ENCODE measurements around the gene LMOD1. TPM values are rescaled to one million over a fixed set of nuclear protein-coding genes. Genes with fewer than 3 reads are reported as not detected.

The LMOD1 gene
- polyA plus RNA-seq (2013) = 3.2 TPM in 2 replicates

- Histone ChIP-seq H3K4me1 (ENCODE audit: control insufficient read depth in 1 of 2, insufficient read depth in 2 of 2, low read length in 2 of 2) (peaks cover 17 to 22% of the 10 kb centered on the region in 2 experiments), H3K27ac (ENCODE audit: low read depth, low read length) (peak within 1 kb of the TSS; percentile 46), H3K79me2 (ENCODE audit: control insufficient read depth, insufficient read depth, low read length, poor library complexity) (no peaks in the 10 kb centered on the region), H4K91ac (ENCODE audit: low read depth, low read length) (no peak within 1 kb of the TSS), H2BK120ac (ENCODE audit: insufficient read depth, low read length, poor library complexity) (no peak within 1 kb of the TSS), H3K9me3 (ENCODE audit: insufficient read depth, low read depth, low read length) (no peaks in the 10 kb centered on the region), H2AK5ac (ENCODE audit: low read length) (peak within 1 kb of the TSS; percentile 19), H3K27me3 (ENCODE audit: insufficient read depth, low read length) (no peaks in the 10 kb centered on the region), H3K9ac (ENCODE audit: low read length) (no peak within 1 kb of the TSS), H3K4ac (ENCODE audit: low read depth, low read length) (no peak within 1 kb of the TSS), H2BK5ac (ENCODE audit: low read depth, low read length, poor library complexity) (no peak within 1 kb of the TSS), H3K4me3 (ENCODE audit: low read depth, low read length) (peak within 1 kb of the TSS; percentile 34), H3K79me1 (ENCODE audit: low read length) (peaks cover 11% of the 10 kb centered on the region), H2AFZ (ENCODE audit: insufficient read depth, low read length, poor library complexity) (peak within 1 kb of the TSS; percentile 79), H3K14ac (ENCODE audit: low read length) (peak within 1 kb of the TSS; percentile 38), H3K4me2 (ENCODE audit: low read length) (peak within 1 kb of the TSS; percentile 63), H2BK12ac (ENCODE audit: low read length) (peak within 1 kb of the TSS; percentile 46), H3K36me3 (ENCODE audit: control insufficient read depth in 1 of 2, insufficient read depth in 2 of 2, low read length in 2 of 2) (no peaks in the 10 kb centered on the region), H4K8ac (ENCODE audit: low read depth, low read length) (peak within 1 kb of the TSS; percentile 17), H3K18ac (ENCODE audit: low read length) (peak within 1 kb of the TSS; percentile 2), H4K12ac (ENCODE audit: low read depth, low read length) (no peak within 1 kb of the TSS), H3K23ac (ENCODE audit: low read length) (no peak within 1 kb of the TSS)
- DNase-seq = peak; percentile 75 to 76
- no CpG with 5 or more reads among the region's 28 CpGs for WGBS (ENCODE audit: extremely low coverage, insufficient coverage, insufficient read length)
Measured at GRCh38 chr1:201946224-201946908, at the start of gene LMOD1. TSS of gene LMOD1 (minus strand) at chr1:201946548. CDS start at chr1:201946340, 208 bp downstream.

- H3K18ac ChIP-seq (ENCODE audit: low read length) = no peak overlapping the region
- no peak overlapping the region for H3K27ac ChIP-seq (ENCODE audit: low read depth, low read length)
- H2BK120ac ChIP-seq (ENCODE audit: insufficient read depth, low read length, poor library complexity) = no peak overlapping the region
- H3K9me3 ChIP-seq (ENCODE audit: insufficient read depth, low read depth, low read length) = no peaks in the 10 kb centered on the region
- no peak overlapping the region for H3K4ac ChIP-seq (ENCODE audit: low read depth, low read length)
- no peaks in the 10 kb centered on the region for H3K27me3 ChIP-seq (ENCODE audit: insufficient read depth, low read length)
- no peak overlapping the region for H3K9ac ChIP-seq (ENCODE audit: low read length)
- H3K23ac ChIP-seq (ENCODE audit: low read length) = no peak overlapping the region
- H3K14ac ChIP-seq (ENCODE audit: low read length) = no peak overlapping the region
- H3K79me2 ChIP-seq (ENCODE audit: control insufficient read depth, insufficient read depth, low read length, poor library complexity) = no peaks in the 10 kb centered on the region
- WGBS (ENCODE audit: extremely low coverage, insufficient coverage, insufficient read length) = no CpG with 5 or more reads among the region's 6 CpGs
- H3K79me1 ChIP-seq (ENCODE audit: low read length) = no peaks in the 10 kb centered on the region
- no peak overlapping the region for H4K8ac ChIP-seq (ENCODE audit: low read depth, low read length)
- H3K4me3 ChIP-seq (ENCODE audit: low read depth, low read length) = no peak overlapping the region
- H4K12ac ChIP-seq (ENCODE audit: low read depth, low read length) = no peak overlapping the region
- no peak for DNase-seq
- H2BK12ac ChIP-seq (ENCODE audit: low read length) = no peak overlapping the region
- no peak overlapping the region for H3K4me2 ChIP-seq (ENCODE audit: low read length)
- H2AFZ ChIP-seq (ENCODE audit: insufficient read depth, low read length, poor library complexity) = no peak overlapping the region
- peaks cover 31 to 41% of the 10 kb centered on the region in 2 experiments for H3K36me3 ChIP-seq (ENCODE audit: control insufficient read depth in 1 of 2, insufficient read depth in 2 of 2, low read length in 2 of 2)
- no peak overlapping the region for H2BK5ac ChIP-seq (ENCODE audit: low read depth, low read length, poor library complexity)
- H2AK5ac ChIP-seq (ENCODE audit: low read length) = no peak overlapping the region
- no peaks in the 10 kb centered on the region for H3K4me1 ChIP-seq (ENCODE audit: control insufficient read depth in 1 of 2, insufficient read depth in 2 of 2, low read length in 2 of 2)
- H4K91ac ChIP-seq (ENCODE audit: low read depth, low read length) = no peak overlapping the region
Measured at GRCh38 chr1:201990427-201990826, 44.1 kb upstream of the LMOD1 start.

GRCh38 chr1:201989354-201990128 lies 43.2 kb upstream of the LMOD1 start:
- no CpG with 5 or more reads among the region's 10 CpGs for WGBS (ENCODE audit: extremely low coverage, insufficient coverage, insufficient read length)
- no peak for DNase-seq
- H3K9ac ChIP-seq (ENCODE audit: low read length) = no peak overlapping the region

GRCh38 chr1:201988601-201989000 lies 42.3 kb upstream of the LMOD1 start:
- Histone ChIP-seq H3K79me1 (ENCODE audit: low read length) (no peaks in the 10 kb centered on the region), H2BK5ac (ENCODE audit: low read depth, low read length, poor library complexity) (no peak overlapping the region), H2AFZ (ENCODE audit: insufficient read depth, low read length, poor library complexity) (no peak overlapping the region), H3K36me3 (ENCODE audit: control insufficient read depth in 1 of 2, insufficient read depth in 2 of 2, low read length in 2 of 2) (peaks cover 22 to 31% of the 10 kb centered on the region in 2 experiments), H2BK12ac (ENCODE audit: low read length) (no peak overlapping the region), H3K23ac (ENCODE audit: low read length) (no peak overlapping the region), H3K14ac (ENCODE audit: low read length) (no peak overlapping the region), H3K9me3 (ENCODE audit: insufficient read depth, low read depth, low read length) (no peaks in the 10 kb centered on the region), H3K4me3 (ENCODE audit: low read depth, low read length) (no peak overlapping the region), H3K9ac (ENCODE audit: low read length) (no peak overlapping the region), H3K79me2 (ENCODE audit: control insufficient read depth, insufficient read depth, low read length, poor library complexity) (peaks cover 6% of the 10 kb centered on the region), H2BK120ac (ENCODE audit: insufficient read depth, low read length, poor library complexity) (no peak overlapping the region), H3K4ac (ENCODE audit: low read depth, low read length) (no peak overlapping the region), H4K12ac (ENCODE audit: low read depth, low read length) (no peak overlapping the region), H3K18ac (ENCODE audit: low read length) (no peak overlapping the region), H3K27me3 (ENCODE audit: insufficient read depth, low read length) (no peaks in the 10 kb centered on the region), H2AK5ac (ENCODE audit: low read length) (no peak overlapping the region), H3K4me2 (ENCODE audit: low read length) (no peak overlapping the region), H3K4me1 (ENCODE audit: control insufficient read depth in 1 of 2, insufficient read depth in 2 of 2, low read length in 2 of 2) (peaks cover 2 to 4% of the 10 kb centered on the region in 2 experiments), H4K91ac (ENCODE audit: low read depth, low read length) (no peak overlapping the region), H3K27ac (ENCODE audit: low read depth, low read length) (no peak overlapping the region), H4K8ac (ENCODE audit: low read depth, low read length) (no peak overlapping the region)
- no CpG with 5 or more reads among the region's 7 CpGs for WGBS (ENCODE audit: extremely low coverage, insufficient coverage, insufficient read length)
- no peak for DNase-seq

More at GRCh38 chr1:201989354-201990128, 43.2 kb upstream of the LMOD1 start:
- H3K36me3 ChIP-seq (ENCODE audit: control insufficient read depth in 1 of 2, insufficient read depth in 2 of 2, low read length in 2 of 2) = peaks cover 27 to 39% of the 10 kb centered on the region in 2 experiments
- H3K4me3 ChIP-seq (ENCODE audit: low read depth, low read length) = no peak overlapping the region
- H4K12ac ChIP-seq (ENCODE audit: low read depth, low read length) = no peak overlapping the region
- no peak overlapping the region for H3K4ac ChIP-seq (ENCODE audit: low read depth, low read length)
- no peak overlapping the region for H2AK5ac ChIP-seq (ENCODE audit: low read length)
- H2BK5ac ChIP-seq (ENCODE audit: low read depth, low read length, poor library complexity) = no peak overlapping the region
- H3K79me1 ChIP-seq (ENCODE audit: low read length) = no peaks in the 10 kb centered on the region
- no peak overlapping the region for H4K91ac ChIP-seq (ENCODE audit: low read depth, low read length)
- H3K79me2 ChIP-seq (ENCODE audit: control insufficient read depth, insufficient read depth, low read length, poor library complexity) = no peaks in the 10 kb centered on the region
- no peaks in the 10 kb centered on the region for H3K9me3 ChIP-seq (ENCODE audit: insufficient read depth, low read depth, low read length)
- no peaks in the 10 kb centered on the region for H3K27me3 ChIP-seq (ENCODE audit: insufficient read depth, low read length)
- H3K18ac ChIP-seq (ENCODE audit: low read length) = no peak overlapping the region
- no peak overlapping the region for H3K23ac ChIP-seq (ENCODE audit: low read length)
- no peak overlapping the region for H2AFZ ChIP-seq (ENCODE audit: insufficient read depth, low read length, poor library complexity)
- no peak overlapping the region for H4K8ac ChIP-seq (ENCODE audit: low read depth, low read length)
- H2BK12ac ChIP-seq (ENCODE audit: low read length) = no peak overlapping the region
- H3K4me2 ChIP-seq (ENCODE audit: low read length) = no peak overlapping the region
- no peak overlapping the region for H2BK120ac ChIP-seq (ENCODE audit: insufficient read depth, low read length, poor library complexity)
- H3K14ac ChIP-seq (ENCODE audit: low read length) = no peak overlapping the region
- no peaks in the 10 kb centered on the region for H3K4me1 ChIP-seq (ENCODE audit: control insufficient read depth in 1 of 2, insufficient read depth in 2 of 2, low read length in 2 of 2)
- H3K27ac ChIP-seq (ENCODE audit: low read depth, low read length) = no peak overlapping the region
